NCI-H2227 (cell line): ENCODE measurements around the gene UTP20.

Source experiments
- DNase-seq: peaks from one replicate; lab custom pipeline; 2025; ENCODE audit not compliant: unreplicated experiment; lab: John Stamatoyannopoulos, UW

UTP20 gene

DNA sequence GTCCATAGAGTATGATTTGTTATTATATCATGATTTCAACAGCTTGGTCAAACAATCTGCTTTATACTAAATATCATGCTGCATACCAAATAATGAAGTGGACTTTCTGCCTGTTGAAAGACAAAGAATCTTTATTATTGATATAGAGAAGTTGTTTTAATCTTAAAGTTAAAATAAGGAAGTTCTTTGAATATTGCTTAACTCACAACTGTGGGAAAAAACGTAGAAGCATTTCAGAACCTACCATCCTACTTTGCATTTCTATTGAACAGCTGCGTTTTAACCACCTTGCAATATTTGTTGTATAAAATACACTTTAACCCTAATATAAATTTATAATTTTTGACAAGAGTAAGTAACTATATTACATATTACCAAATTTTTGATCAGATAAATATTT is 150.6 kb downstream of the UTP20 start:
- DNase-seq = no peak

DNA sequence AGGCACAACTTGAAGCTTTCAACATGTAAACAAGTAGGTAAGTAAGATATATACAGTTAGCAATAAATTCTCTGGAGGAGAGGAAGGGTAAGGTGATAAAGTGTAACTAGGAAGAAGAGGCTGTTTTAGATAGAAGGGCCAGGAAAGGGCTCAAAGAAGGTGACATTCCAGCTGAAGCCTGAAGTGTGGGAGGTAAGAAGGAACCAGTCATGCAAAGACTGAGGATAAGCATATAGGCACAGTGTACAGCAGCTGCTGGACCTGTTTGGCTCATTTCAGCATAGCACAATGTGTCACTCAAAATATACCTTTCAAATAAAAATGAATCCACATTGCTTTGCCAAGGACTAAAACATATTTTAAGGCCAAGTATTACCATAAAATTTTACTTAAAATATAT is 156.2 kb downstream of the UTP20 start:
- no peak for DNase-seq
